ENCODE results near the gene KIF5C. TPM values are rescaled to one million over a fixed set of nuclear protein-coding genes. Genes with fewer than 3 reads are reported as not detected.

The KIF5C gene
- total RNA-seq, 4 donors from 2014 or later: 1.2 to 7.4 (median 1.9) TPM

DNA sequence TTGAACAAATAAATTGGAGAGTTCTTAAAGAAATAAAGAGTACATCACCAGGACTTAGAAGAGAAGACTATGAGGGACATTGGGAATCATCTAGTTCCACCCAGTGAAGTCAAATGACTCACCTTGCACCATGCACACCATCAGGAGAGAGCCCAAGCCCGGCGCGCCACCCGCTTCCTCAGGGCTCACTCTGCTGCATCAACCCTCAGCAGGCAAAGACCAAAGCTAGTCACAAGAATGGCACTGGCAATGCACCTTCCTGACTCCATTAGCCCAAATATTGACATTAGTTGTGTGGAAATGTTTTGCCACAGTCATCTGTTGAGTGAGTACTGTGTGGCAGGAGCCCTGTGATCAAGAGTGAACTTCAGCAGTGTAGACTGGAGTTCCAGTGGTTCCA is 156.4 kb downstream of the KIF5C start:
- Histone ChIP-seq H3K4me3 (no peak overlapping the region), H3K9me3 (no peaks in the 10 kb centered on the region), H3K27me3 (no peaks in the 10 kb centered on the region), H3K36me3 (no peaks in the 10 kb centered on the region), H3K4me1 (no peaks in the 10 kb centered on the region), H3K27ac (no peak overlapping the region)
- DNase-seq: no peak
- TF ChIP-seq, protein P1, sequence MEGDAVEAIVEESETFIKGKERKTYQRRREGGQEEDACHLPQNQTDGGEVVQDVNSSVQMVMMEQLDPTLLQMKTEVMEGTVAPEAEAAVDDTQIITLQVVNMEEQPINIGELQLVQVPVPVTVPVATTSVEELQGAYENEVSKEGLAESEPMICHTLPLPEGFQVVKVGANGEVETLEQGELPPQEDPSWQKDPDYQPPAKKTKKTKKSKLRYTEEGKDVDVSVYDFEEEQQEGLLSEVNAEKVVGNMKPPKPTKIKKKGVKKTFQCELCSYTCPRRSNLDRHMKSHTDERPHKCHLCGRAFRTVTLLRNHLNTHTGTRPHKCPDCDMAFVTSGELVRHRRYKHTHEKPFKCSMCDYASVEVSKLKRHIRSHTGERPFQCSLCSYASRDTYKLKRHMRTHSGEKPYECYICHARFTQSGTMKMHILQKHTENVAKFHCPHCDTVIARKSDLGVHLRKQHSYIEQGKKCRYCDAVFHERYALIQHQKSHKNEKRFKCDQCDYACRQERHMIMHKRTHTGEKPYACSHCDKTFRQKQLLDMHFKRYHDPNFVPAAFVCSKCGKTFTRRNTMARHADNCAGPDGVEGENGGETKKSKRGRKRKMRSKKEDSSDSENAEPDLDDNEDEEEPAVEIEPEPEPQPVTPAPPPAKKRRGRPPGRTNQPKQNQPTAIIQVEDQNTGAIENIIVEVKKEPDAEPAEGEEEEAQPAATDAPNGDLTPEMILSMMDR (IDR thresholded peaks at IDR 0.05): no peak
- TF ChIP-seq POLR2A (IDR thresholded peaks at IDR 0.05): no peak

DNA sequence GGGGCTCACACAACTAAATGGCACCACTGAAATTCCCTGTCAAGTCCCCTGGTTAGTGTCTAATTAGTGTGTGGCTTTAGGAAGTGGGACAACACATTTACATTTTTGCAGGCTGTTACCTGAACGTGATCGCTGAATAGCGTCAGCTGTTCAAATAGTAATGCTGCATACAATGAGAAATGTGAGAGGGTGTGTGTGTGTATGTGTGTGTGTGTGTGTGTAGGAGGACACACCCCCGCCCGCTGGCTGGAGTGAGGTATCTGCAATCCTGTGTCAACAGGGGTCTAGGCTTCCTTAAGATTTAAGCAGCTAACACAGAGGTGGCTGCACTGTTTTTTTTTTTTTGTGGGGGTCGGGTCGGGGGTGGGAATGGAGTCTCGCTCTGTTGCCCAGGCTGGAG is 158.7 kb downstream of the KIF5C start:
- Histone ChIP-seq H3K4me3 (no peak overlapping the region), H3K36me3 (no peaks in the 10 kb centered on the region), H3K27ac (no peak overlapping the region), H3K27me3 (no peaks in the 10 kb centered on the region), H3K9me3 (no peaks in the 10 kb centered on the region), H3K4me1 (peaks cover 0 to 5% (median 0%) of the 10 kb centered on the region in 4 donors)
- no peak for DNase-seq
- TF ChIP-seq, protein P1 (IDR thresholded peaks at IDR 0.05): no peak
- TF ChIP-seq POLR2A (IDR thresholded peaks at IDR 0.05): no peak

DNA sequence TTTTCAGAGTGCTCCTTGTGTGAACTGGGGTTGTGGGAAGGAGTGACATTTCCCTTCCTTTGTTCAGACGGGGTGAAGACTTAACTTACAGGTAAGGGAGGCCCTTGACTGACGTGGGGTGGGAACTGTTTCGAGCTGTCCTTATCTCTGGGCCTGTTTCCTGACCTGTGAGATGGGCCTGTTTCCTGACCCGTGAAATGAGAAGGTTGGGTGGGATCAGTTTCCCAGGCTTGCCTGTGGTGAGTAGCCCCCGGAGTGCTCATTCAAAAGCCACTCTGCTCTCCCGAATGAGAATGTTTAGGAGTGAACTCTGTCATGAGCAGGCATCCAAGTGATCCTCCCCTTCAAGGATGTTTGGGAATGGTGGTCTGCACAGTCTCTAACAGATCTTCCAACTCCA is 159.4 kb downstream of the KIF5C start:
- no peaks in the 10 kb centered on the region for H3K27me3 ChIP-seq
- TF ChIP-seq, protein P1 (IDR thresholded peaks at IDR 0.05): no peak
- no peak for TF ChIP-seq POLR2A (IDR thresholded peaks at IDR 0.05)
- no peak for DNase-seq
- H3K36me3 ChIP-seq: no peaks in the 10 kb centered on the region
- peaks cover 0 to 6% (median 0%) of the 10 kb centered on the region in 4 donors for H3K4me1 ChIP-seq
- no peaks in the 10 kb centered on the region for H3K9me3 ChIP-seq
- H3K27ac ChIP-seq: no peak overlapping the region
- H3K4me3 ChIP-seq: no peak overlapping the region

DNA sequence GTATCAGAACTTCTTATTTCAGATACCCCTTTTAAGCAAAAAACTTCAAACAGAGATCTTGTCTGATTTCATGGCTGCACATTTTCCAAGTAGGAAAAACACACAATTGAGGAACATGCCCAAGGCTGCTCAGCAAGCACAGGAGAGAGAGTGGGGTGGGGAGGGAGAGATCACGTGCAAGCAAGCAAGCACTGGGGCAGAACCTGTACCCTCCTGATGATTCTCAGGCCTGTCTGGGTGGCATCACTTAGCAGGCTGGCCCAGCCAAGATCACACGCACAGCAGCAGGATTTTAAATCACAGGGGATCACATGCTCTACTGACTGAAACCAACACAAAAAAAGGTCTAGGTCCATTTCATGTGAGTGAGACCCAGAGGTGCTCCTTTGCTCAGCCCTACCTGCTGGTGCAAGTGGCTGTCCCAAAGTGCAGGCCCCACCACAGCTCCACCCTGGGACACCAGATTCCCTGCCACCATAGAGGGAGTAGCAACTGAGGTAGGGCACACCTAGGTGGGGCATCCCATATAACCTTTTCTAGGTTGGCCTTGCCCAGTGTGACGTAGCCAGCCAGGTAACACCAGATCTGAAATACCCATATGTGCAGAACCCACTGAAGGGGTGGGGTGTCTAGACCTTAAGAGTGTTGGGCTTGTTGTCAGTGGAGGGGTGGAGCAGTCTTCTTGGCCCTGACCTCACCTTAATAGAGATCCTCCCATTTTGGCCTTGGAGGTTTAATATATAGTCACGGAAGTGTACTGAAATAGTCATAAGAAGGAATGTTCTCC is 161.7 kb downstream of the KIF5C start:
- TF ChIP-seq, protein P1 (IDR thresholded peaks at IDR 0.05): no peak
- no peak for TF ChIP-seq POLR2A (IDR thresholded peaks at IDR 0.05)
- no peak overlapping the region for H3K27ac ChIP-seq
- peaks cover 0 to 6% (median 0%) of the 10 kb centered on the region in 4 donors for H3K4me1 ChIP-seq
- no peaks in the 10 kb centered on the region for H3K27me3 ChIP-seq
- no peak overlapping the region for H3K4me3 ChIP-seq
- DNase-seq: no peak
- no peaks in the 10 kb centered on the region for H3K36me3 ChIP-seq
- no peaks in the 10 kb centered on the region for H3K9me3 ChIP-seq

DNA sequence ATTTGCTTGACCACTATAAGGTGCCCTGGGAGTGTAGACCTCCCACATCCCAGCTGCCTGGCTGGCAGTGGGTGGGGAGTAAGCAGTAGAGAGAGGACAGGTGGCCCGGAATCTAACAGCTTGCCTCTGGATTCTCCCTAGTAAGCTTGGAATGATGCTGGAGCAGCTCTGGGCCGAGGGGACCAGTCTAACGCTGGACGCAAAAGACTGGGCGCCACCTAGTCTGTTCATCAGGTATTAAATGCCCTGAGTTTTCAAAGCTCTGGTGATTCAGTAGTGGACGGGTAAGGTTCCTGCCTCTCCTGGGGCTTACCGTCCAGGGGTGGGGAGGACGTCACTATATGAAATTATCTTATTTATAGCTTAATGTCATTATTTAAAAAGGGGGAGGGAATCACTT is 162.8 kb downstream of the KIF5C start:
- Histone ChIP-seq H3K4me3 (peak overlapping the region in 1 of 4 donors; percentile 61), H3K27me3 (no peaks in the 10 kb centered on the region), H3K27ac (no peak overlapping the region), H3K36me3 (no peaks in the 10 kb centered on the region), H3K4me1 (peaks cover 0 to 6% (median 0%) of the 10 kb centered on the region in 4 donors), H3K9me3 (no peaks in the 10 kb centered on the region)
- TF ChIP-seq, protein P1 (IDR thresholded peaks at IDR 0.05): peak in 1 of 6 experiments; percentile 15
- no peak for TF ChIP-seq POLR2A (IDR thresholded peaks at IDR 0.05)
- DNase-seq: no peak

All from Peyer's patch (tissue), 4 donors.